ENCODE results near the gene IFIT3.

The IFIT3 gene

DNA sequence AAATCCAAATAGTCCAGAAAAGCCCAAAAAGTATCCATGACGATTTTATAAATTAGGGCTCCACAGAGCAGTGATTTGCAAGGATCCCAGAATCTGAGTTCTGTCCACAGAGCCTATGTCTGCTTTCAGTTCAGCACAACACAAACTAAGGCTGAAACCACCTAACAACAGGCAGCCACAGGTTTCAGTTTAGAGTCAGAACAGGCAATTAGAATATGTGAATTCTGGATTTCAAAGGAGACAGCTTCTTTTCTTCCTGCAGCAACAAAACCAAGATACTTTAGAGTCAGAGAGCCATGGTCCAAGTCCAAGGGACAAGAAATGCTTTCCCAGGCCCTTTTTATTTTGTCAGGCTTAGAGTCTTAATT lies 23.6 kb downstream of the IFIT3 start:
- peak; percentile 90 for DNase-seq (ENCODE audit: low read depth)
- TF ChIP-seq, protein P1, sequence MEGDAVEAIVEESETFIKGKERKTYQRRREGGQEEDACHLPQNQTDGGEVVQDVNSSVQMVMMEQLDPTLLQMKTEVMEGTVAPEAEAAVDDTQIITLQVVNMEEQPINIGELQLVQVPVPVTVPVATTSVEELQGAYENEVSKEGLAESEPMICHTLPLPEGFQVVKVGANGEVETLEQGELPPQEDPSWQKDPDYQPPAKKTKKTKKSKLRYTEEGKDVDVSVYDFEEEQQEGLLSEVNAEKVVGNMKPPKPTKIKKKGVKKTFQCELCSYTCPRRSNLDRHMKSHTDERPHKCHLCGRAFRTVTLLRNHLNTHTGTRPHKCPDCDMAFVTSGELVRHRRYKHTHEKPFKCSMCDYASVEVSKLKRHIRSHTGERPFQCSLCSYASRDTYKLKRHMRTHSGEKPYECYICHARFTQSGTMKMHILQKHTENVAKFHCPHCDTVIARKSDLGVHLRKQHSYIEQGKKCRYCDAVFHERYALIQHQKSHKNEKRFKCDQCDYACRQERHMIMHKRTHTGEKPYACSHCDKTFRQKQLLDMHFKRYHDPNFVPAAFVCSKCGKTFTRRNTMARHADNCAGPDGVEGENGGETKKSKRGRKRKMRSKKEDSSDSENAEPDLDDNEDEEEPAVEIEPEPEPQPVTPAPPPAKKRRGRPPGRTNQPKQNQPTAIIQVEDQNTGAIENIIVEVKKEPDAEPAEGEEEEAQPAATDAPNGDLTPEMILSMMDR (IDR thresholded peaks at IDR 0.05; ENCODE audit: insufficient read depth, low read depth, low read length, missing control alignments): no peak
- H3K4me3 ChIP-seq (ENCODE audit: low read depth, low read length): peak overlapping the region; percentile 44

DNA sequence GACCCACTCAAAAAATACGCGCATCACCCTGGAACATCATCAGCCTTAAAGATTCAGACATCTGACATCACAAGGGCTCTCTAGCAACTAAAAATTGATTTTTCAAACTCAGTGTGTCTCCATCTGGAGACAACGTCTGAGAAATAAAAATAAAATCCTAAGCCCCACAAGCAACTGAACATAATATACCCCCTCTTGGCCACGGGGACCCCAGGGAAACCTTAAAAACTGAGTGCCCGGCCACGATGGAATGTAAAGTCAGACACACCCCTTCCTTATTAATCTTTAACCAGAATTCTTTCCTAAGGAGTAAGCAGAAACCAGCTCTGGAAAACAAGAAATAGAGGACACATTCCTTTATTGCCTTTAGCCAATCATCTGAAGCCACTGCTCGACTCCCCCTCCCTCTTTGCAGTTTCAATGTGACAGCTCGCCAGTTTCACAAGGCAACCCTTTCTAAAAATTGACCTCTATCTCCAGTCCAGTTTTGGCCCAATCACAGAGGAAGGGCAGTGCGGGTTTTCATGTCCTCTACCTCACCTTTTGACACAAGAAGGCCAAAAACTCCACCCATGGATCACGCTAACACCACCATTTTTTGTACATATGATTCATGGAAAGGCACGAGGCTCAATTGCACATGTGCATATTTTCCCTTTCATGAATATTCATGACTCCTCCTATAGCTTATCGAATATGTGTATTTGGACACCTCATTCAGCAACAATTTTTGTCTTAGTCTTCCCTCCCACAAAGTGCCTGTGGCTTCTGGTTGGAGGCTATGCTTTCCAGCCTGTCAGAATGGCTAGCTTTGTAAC lies 24.2 kb downstream of the IFIT3 start:
- H3K4me3 ChIP-seq (ENCODE audit: low read depth, low read length): peak overlapping the region; percentile 10
- TF ChIP-seq, protein P1 (IDR thresholded peaks at IDR 0.05; ENCODE audit: insufficient read depth, low read depth, low read length, missing control alignments): no peak
- peak; percentile 88 for DNase-seq (ENCODE audit: low read depth)

DNA sequence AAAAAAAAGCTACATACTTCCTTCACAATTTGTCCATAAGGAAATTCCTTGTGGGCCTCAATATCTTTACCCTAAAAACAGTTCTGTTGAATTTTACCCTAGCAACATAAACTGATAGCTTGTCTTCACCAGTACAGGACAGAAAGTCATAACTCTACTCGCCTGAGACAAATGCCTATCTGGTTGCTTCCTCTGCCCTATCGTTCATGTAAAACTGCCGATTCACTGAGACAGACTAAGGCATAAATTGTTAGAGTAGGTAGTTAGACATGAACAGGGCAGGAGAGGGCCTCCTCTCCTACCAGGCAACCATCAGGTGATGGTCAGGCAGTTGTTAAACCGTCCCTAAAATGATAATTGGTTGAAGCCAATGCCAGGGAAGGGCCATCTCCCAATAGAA lies 25.0 kb downstream of the IFIT3 start:
- no peak for DNase-seq (ENCODE audit: low read depth)
- TF ChIP-seq, protein P1 (IDR thresholded peaks at IDR 0.05; ENCODE audit: insufficient read depth, low read depth, low read length, missing control alignments): no peak
- no peak overlapping the region for H3K4me3 ChIP-seq (ENCODE audit: low read depth, low read length)

- no peak overlapping the region for H3K4me3 ChIP-seq (ENCODE audit: low read depth, low read length)
- TF ChIP-seq, protein P1 (IDR thresholded peaks at IDR 0.05; ENCODE audit: insufficient read depth, low read depth, low read length, missing control alignments): no peak
- DNase-seq (ENCODE audit: low read depth): peak; percentile 43
Measured at GRCh38 chr10:89355394-89355931, 27.7 kb downstream of the IFIT3 start.

DNA sequence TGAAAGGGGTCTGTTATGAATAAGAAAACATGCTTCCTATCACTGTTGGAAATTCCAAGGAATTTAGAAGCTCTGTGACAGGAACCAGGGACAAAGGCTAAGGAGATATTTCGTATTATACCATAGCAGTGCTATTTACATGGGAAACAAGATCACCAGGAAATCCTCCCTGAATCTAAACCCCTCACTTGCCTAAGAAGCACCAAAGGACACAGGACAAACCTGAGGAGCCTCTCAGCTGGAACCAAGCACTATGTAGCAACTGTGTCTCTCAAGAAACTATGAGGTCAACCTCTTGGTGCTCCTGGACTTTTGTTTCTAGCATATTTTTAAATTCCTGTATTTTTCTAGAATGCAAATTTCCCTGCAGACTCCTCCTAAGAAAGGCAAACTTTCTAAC lies 29.3 kb downstream of the IFIT3 start:
- H3K4me3 ChIP-seq (ENCODE audit: low read depth, low read length): no peak overlapping the region
- TF ChIP-seq, protein P1 (IDR thresholded peaks at IDR 0.05; ENCODE audit: insufficient read depth, low read depth, low read length, missing control alignments): no peak
- no peak for DNase-seq (ENCODE audit: low read depth)

DNA sequence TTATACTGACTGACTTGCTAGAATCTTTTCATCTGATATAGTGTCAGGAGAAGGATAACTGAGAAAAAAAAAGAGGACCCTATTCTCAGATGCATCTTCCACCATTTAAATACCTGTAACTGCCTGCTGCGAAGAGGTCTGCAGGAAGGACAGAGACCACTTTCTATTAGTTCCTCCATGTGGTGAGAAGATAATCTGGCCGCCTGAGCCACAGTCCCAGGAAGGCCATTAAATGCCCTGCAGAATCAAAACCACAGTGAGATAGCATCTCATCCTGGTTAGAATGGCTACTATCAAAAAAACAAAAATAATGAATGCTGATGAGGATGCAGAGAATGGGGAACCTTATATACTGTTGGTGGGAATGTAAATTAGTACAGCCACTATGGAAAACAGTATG lies 30.2 kb downstream of the IFIT3 start:
- DNase-seq (ENCODE audit: low read depth): no peak
- TF ChIP-seq, protein P1 (IDR thresholded peaks at IDR 0.05; ENCODE audit: insufficient read depth, low read depth, low read length, missing control alignments): no peak
- no peak overlapping the region for H3K4me3 ChIP-seq (ENCODE audit: low read depth, low read length)
